Fibroblast of lung (primary cell): ENCODE measurements around the gene LRRTM1. TPM values are rescaled to one million over a fixed set of nuclear protein-coding genes. Genes with fewer than 3 reads are reported as not detected.

Experiments
- DNase-seq, 2 donors: peaks; one replicate each; pipeline versions ENCODE4 v3.0.0 to v3.0.0-alpha.2; 2010; ENCODE audit warnings: low read depth in 2 of 2
- H2AFZ ChIP-seq: 2 replicates; pipeline ENCODE4 v1.5.1; 2012; ENCODE audit warnings: low read length, control low read depth, inconsistent platforms
- H3K27ac ChIP-seq: 2 replicates; pipeline ENCODE4 v1.5.1; 2011; ENCODE audit warnings: low read length, control low read depth; ENCODE audit not compliant: insufficient read depth
- H3K27me3 ChIP-seq: 2 replicates; pipeline ENCODE4 v1.5.1; 2011; ENCODE audit warnings: mild to moderate bottlenecking, low read length; ENCODE audit not compliant: control insufficient read depth, insufficient read depth
- H3K36me3 ChIP-seq: 2 replicates; pipeline ENCODE4 v1.5.1; 2011; ENCODE audit warnings: low read length; ENCODE audit not compliant: control insufficient read depth, insufficient read depth
- H3K4me1 ChIP-seq: 2 replicates; pipeline ENCODE4 v1.5.1; 2011; ENCODE audit warnings: low read length; ENCODE audit not compliant: control insufficient read depth, insufficient read depth; ENCODE audit errors: extremely low read depth
- H3K4me2 ChIP-seq: 2 replicates; pipeline ENCODE4 v1.5.1; 2011; ENCODE audit warnings: low read length, control low read depth; ENCODE audit not compliant: insufficient read depth; ENCODE audit errors: extremely low read depth
- H3K4me3 ChIP-seq, 4 experiments: fragments of 200-600 bp in 1 of 4; sonication (generic) in 1 of 4; replicated peaks in 1 of 4; 2 replicates each; pipeline ENCODE4 v1.5.1; 2011 to 2016; ENCODE audit warnings: low read length in 4 of 4, low read depth in 3 of 4, mild to moderate bottlenecking in 3 of 4, control low read depth in 2 of 4, inconsistent platforms in 1 of 4, mixed read lengths in 1 of 4; ENCODE audit not compliant: insufficient read depth in 1 of 4; ENCODE audit errors: control extremely low read depth in 1 of 4
- H3K79me2 ChIP-seq: 2 replicates; pipeline ENCODE4 v1.5.1; 2012; ENCODE audit warnings: mild to moderate bottlenecking, low read length, inconsistent platforms; ENCODE audit not compliant: control insufficient read depth, insufficient read depth
- H3K9ac ChIP-seq: 2 replicates; pipeline ENCODE4 v1.5.1; 2011; ENCODE audit warnings: mild to moderate bottlenecking, low read length, control low read depth; ENCODE audit not compliant: insufficient read depth
- H3K9me3 ChIP-seq: 2 replicates; pipeline ENCODE4 v1.5.1; 2012; ENCODE audit warnings: low read depth, low read length; ENCODE audit not compliant: control insufficient read depth, insufficient read depth
- H4K20me1 ChIP-seq: 2 replicates; pipeline ENCODE4 v1.5.1; 2011; ENCODE audit warnings: low read length; ENCODE audit not compliant: control insufficient read depth, insufficient read depth; ENCODE audit errors: extremely low read depth
- EZH2 ChIP-seq: IDR thresholded peaks from 2 replicates; pipeline ENCODE4 v1.5.1; 2012; ENCODE audit warnings: low read length, control low read depth, mild to moderate bottlenecking; ENCODE audit errors: missing control alignments
- polyA plus RNA-seq, 2 donors: library from polyadenylated mRNA; depleted of rRNA in 1 of 2; stranded (reverse) in 1 of 2; unstranded in 1 of 2; fragments of >200 nt; gene quantifications; 2 replicates each; pipeline ENCODE4 v1.2.1, GENCODE V29; 2011 to 2012; ENCODE audit warnings: missing spikeins in 1 of 2
- total RNA-seq: library from RNA; depleted of rRNA; stranded (reverse); fragments of >200 nt; gene quantifications from 2 replicates; pipeline ENCODE4 v1.2.1, GENCODE V29; 2014
- TF ChIP-seq, protein P1 (sequence below), 2 donors: IDR thresholded peaks in 1 of 2; conservative IDR thresholded peaks in 1 of 2; 1 replicate in 1 of 2; 2 replicates in 1 of 2; pipeline ENCODE4 v1.5.1; 2011 to 2012; ENCODE audit warnings: low read length in 2 of 2, control low read depth in 1 of 2, inconsistent platforms in 1 of 2, low read depth in 1 of 2, mild to moderate bottlenecking in 1 of 2

LRRTM1 gene
- total and polyA plus RNA-seq, 2 donors (not counting 1 experiment from before 2014, with no cell fraction given): not detected

DNA sequence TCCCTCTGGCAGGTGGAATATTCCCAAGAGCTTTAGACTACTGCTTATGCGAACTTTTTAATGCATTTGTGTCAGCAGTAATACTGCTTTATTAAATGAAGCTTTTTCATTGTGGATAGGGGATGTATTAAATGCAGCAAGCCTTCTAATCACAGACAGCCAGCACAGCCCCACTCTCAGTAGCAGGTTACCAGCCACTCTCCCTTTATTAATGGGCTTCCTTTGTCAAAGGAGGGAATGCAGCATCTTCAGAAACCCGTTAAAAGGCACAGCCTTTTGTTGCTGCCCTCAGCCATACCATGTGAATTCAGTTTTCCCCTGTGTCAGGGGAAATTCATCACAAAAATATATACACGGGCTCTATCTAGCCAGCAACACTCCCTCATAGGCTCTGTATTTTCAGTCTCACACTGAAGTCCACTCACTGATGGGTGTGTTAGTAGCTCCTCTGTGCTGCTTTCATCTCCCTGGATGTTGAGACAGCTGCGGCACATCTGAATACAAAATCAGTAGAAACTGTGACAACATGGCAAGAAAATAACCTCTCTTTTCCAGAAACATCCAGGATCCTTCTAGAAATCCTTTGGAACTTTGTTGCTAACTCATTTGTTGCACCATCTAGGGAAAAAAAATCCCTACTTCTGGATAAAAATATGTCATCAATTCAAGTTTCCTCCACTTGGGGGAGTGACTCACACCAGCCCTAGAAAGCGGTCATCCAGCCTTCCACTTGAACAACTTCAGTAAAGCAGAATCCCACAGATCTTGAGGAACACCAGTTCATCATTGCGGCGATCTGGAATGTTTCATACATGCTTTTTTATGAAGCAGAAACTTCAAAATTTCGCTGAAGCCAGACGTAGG lies 48.4 kb downstream of the LRRTM1 start:
- Histone ChIP-seq H3K4me1 (no peaks in the 10 kb centered on the region), H3K4me3 (no peak overlapping the region), H3K27me3 (no peaks in the 10 kb centered on the region), H4K20me1 (no peaks in the 10 kb centered on the region), H3K9me3 (no peaks in the 10 kb centered on the region), H3K36me3 (no peaks in the 10 kb centered on the region), H3K4me2 (no peak overlapping the region), H3K9ac (no peak overlapping the region), H2AFZ (no peak overlapping the region), H3K79me2 (no peaks in the 10 kb centered on the region), H3K27ac (no peak overlapping the region)
- peak; percentile 10 to 33 for DNase-seq
- TF ChIP-seq, protein P1, sequence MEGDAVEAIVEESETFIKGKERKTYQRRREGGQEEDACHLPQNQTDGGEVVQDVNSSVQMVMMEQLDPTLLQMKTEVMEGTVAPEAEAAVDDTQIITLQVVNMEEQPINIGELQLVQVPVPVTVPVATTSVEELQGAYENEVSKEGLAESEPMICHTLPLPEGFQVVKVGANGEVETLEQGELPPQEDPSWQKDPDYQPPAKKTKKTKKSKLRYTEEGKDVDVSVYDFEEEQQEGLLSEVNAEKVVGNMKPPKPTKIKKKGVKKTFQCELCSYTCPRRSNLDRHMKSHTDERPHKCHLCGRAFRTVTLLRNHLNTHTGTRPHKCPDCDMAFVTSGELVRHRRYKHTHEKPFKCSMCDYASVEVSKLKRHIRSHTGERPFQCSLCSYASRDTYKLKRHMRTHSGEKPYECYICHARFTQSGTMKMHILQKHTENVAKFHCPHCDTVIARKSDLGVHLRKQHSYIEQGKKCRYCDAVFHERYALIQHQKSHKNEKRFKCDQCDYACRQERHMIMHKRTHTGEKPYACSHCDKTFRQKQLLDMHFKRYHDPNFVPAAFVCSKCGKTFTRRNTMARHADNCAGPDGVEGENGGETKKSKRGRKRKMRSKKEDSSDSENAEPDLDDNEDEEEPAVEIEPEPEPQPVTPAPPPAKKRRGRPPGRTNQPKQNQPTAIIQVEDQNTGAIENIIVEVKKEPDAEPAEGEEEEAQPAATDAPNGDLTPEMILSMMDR (conservative IDR thresholded peaks at IDR 0.05 in 1 of 2, IDR thresholded peaks at IDR 0.05 in 1 of 2; ENCODE audit: low read depth in 1 of 2, low read length in 2 of 2): peak; percentile 39 to 44
- TF ChIP-seq EZH2: no peak

DNA sequence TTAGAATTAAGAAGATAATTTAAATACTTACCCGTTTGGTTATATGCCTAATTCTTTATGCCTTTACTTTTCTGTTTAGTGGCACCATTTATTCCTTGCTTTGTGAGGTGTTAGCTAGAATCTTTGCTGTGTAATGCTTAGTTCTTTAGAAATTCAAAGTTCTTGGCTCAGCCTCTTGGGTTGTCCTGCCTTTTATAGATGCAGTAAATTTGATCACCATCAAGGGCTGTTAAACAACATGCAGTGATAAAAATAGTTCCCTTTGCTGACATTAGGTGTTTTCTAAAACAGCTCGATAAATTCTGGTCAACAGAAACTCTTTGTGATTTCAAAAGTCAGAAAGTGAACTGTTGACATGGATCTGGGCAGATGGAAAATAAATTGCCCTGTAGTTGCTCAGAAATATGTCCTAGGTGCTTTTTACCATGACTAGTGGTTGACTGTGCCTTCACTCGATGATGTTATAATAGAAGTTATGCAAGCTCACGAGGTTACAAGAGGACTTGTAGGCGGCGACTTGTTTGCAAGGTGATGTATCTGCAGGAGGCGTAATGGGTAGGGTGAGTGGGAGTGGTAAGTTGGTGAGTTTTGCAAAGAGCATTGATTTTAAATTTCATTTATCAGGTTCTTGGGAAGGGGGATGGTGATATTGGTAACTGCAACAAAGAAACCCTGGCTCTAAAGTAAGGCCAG lies 52.1 kb downstream of the LRRTM1 start:
- TF ChIP-seq, protein P1 (conservative IDR thresholded peaks at IDR 0.05 in 1 of 2, IDR thresholded peaks at IDR 0.05 in 1 of 2; ENCODE audit: low read depth in 1 of 2, low read length in 2 of 2): no peak
- no peak for TF ChIP-seq EZH2
- H3K9me3 ChIP-seq: no peaks in the 10 kb centered on the region
- no peak overlapping the region for H3K9ac ChIP-seq
- no peaks in the 10 kb centered on the region for H3K4me1 ChIP-seq
- no peak overlapping the region for H3K4me2 ChIP-seq
- no peak overlapping the region for H3K27ac ChIP-seq
- DNase-seq: no peak
- H3K79me2 ChIP-seq: no peaks in the 10 kb centered on the region
- no peaks in the 10 kb centered on the region for H3K36me3 ChIP-seq
- no peaks in the 10 kb centered on the region for H3K27me3 ChIP-seq
- no peaks in the 10 kb centered on the region for H4K20me1 ChIP-seq
- H2AFZ ChIP-seq: no peak overlapping the region
- H3K4me3 ChIP-seq: no peak overlapping the region
